ENCODE measurements around the gene GOLGA8B.
"Not testable (repeated sequence)": the region's sequence is repeated elsewhere in the genome, so short reads cannot be mapped to it uniquely, and the experiment has no call there.

DNA sequence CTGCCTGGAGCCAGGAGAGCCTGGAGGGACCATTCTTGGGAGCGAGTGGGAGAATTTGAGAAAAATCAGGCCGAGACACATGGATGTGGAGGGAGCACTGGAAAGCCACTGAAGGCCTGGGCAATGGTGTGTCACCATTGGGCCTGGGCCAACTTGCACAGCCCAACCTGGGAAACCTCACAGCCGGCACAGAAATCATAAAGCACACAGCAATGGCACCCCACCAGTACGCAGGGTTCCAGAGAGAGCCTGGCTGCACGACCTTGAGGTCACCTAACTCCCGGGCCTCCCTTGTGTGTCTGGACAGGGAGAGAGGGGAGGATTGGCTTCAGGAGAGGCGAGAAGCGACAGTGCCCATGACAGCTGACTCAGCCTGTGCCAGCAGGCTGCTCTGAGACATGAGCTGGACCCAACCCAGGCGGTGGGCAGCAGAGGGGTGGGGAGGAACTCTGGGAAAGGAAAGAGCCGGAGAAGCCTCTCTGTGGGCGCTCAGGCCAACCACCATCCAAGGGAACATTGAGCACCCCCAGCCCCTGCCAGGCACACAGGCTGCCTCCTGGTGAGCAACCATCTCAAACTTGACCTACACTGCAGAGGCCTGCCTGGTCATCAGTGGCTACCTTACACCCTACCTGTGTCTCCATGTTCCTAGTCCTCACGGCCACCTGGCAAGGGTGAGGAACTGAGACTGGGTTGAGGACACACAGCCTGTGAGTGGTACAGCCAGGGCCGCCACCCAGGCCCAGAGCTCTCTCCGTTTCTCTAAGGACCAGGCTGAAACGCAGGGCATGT, 3.0 kb downstream of the GOLGA8B start:
- TF ChIP-seq, protein P1, sequence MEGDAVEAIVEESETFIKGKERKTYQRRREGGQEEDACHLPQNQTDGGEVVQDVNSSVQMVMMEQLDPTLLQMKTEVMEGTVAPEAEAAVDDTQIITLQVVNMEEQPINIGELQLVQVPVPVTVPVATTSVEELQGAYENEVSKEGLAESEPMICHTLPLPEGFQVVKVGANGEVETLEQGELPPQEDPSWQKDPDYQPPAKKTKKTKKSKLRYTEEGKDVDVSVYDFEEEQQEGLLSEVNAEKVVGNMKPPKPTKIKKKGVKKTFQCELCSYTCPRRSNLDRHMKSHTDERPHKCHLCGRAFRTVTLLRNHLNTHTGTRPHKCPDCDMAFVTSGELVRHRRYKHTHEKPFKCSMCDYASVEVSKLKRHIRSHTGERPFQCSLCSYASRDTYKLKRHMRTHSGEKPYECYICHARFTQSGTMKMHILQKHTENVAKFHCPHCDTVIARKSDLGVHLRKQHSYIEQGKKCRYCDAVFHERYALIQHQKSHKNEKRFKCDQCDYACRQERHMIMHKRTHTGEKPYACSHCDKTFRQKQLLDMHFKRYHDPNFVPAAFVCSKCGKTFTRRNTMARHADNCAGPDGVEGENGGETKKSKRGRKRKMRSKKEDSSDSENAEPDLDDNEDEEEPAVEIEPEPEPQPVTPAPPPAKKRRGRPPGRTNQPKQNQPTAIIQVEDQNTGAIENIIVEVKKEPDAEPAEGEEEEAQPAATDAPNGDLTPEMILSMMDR (IDR thresholded peaks at IDR 0.05; ENCODE audit: low read length) = not testable (repeated sequence)
- not testable (repeated sequence) for TF ChIP-seq EZH2 (optimal IDR thresholded peaks at IDR 0.05; ENCODE audit: low read depth, low read length); EZH2phosphoT487 (IDR thresholded peaks at IDR 0.05; ENCODE audit: low read length)

Measured in MM.1S (cell line).